BJ (cell line): Measurements from ENCODE around the gene LRRC32. TPM values are rescaled to one million over a fixed set of nuclear protein-coding genes. Genes with fewer than 3 reads are reported as not detected.
"Not testable (repeated sequence)": the region's sequence is repeated elsewhere in the genome, so short reads cannot be mapped to it uniquely, and the experiment has no call there.

ENCODE experiments used
- CTCF ChIA-PET: fragments of 350-600 bp; formaldehyde crosslinking; extraction: SDS; loops from one replicate; lab custom pipeline; 2021; ENCODE audit warnings: antibody characterized with exemption, inconsistent platforms; lab: Yijun Ruan, JAX
- POLR2A ChIA-PET: fragments of 300-600 bp; sonication (Branson Sonifier 250); formaldehyde crosslinking; extraction: SDS; loops from one replicate; lab custom pipeline; 2021; ENCODE audit warnings: antibody characterized with exemption; lab: Charles Lee
- DNase-seq: peaks from one replicate; pipeline ENCODE4 v3.0.0-alpha.2; 2011; ENCODE audit warnings: low read depth
- H3K27me3 ChIP-seq: 2 replicates; pipeline ENCODE4 v1.6.0; 2011; ENCODE audit warnings: low read length; ENCODE audit not compliant: control insufficient read depth, insufficient read depth
- H3K36me3 ChIP-seq: 2 replicates; pipeline ENCODE4 v1.5.1; 2011; ENCODE audit warnings: low read length; ENCODE audit not compliant: control insufficient read depth, insufficient read depth
- H3K4me3 ChIP-seq: 2 replicates; pipeline ENCODE4 v1.5.1; 2011; ENCODE audit warnings: low read depth, mild to moderate bottlenecking, control low read depth, low read length
- polyA plus RNA-seq: library from polyadenylated mRNA; depleted of rRNA; stranded (reverse); fragments of >200 nt; gene quantifications from 2 replicates; pipeline ENCODE4 v1.2.3, GENCODE V29; 2011
- TF ChIP-seq, protein P1 (sequence below): IDR thresholded peaks from 2 replicates; pipeline ENCODE4 v1.5.1; 2011; ENCODE audit warnings: low read depth, mild to moderate bottlenecking, control low read depth, inconsistent platforms, low read length, moderate library complexity; ENCODE audit not compliant: insufficient read depth

The LRRC32 gene
- polyA plus RNA-seq, 1 experiment: 1.9 TPM

DNA sequence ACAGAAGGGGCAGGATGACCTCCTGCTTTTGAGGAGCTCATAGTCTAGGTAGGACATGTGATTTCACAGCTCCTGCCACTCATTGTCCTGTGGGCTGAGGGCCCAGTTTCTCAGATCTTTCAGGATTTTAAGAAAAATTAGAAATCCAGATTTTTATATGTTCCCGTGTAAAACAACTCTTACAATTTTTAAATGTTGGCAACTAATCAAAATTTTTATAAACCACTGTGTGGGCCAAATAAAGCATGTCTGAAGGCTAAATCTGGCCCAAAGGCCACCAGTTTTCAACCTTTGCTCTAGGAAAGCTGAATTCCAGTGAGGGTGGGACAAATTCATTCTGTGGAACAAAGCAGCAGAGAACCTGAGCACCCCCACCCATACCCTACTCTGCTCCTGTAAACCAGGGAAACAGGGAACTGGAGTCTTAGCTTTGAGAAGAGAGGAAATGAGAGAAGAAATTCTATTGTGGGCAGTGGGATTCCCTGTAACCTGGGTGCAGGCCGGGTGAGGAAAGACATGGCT, 20.6 kb downstream of the LRRC32 start:
- TF ChIP-seq, protein P1, sequence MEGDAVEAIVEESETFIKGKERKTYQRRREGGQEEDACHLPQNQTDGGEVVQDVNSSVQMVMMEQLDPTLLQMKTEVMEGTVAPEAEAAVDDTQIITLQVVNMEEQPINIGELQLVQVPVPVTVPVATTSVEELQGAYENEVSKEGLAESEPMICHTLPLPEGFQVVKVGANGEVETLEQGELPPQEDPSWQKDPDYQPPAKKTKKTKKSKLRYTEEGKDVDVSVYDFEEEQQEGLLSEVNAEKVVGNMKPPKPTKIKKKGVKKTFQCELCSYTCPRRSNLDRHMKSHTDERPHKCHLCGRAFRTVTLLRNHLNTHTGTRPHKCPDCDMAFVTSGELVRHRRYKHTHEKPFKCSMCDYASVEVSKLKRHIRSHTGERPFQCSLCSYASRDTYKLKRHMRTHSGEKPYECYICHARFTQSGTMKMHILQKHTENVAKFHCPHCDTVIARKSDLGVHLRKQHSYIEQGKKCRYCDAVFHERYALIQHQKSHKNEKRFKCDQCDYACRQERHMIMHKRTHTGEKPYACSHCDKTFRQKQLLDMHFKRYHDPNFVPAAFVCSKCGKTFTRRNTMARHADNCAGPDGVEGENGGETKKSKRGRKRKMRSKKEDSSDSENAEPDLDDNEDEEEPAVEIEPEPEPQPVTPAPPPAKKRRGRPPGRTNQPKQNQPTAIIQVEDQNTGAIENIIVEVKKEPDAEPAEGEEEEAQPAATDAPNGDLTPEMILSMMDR: no peak
- H3K36me3 ChIP-seq: no peaks in the 10 kb centered on the region
- ChIA-PET POLR2A (no interaction called here), CTCF (no interaction called here)
- H3K4me3 ChIP-seq: no peak overlapping the region
- no peak for DNase-seq
- H3K27me3 ChIP-seq: peaks cover 8% of the 10 kb centered on the region

DNA sequence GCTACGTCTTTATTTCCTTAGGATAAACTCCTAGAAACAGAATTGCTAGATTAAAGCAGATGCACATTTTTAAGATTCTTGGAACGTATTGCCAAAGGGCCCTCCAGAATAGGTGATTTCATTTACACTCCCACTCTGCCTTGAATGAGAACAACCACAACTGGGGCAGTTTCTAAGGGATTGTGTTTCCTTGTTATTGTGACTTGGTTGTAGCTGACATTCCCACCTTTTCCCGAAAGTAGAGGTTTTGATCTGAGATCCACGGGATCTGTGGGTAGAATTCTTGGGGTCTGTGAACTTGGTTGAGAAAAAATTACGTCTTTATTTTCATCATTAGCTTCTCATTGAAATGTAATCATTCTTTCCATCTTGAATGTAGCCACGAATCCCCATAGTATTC, 21.5 kb downstream of the LRRC32 start:
- POLR2A ChIA-PET: no interaction called here
- TF ChIP-seq, protein P1: no peak
- DNase-seq: no peak
- Histone ChIP-seq H3K27me3 (peaks cover 8% of the 10 kb centered on the region), H3K36me3 (no peaks in the 10 kb centered on the region), H3K4me3 (no peak overlapping the region)
- CTCF ChIA-PET: interaction anchor here (0.7 kb wide), 1 partner anchor 28 kb away, joined by 3 read pairs; no protein-coding TSS in a partner anchor

DNA sequence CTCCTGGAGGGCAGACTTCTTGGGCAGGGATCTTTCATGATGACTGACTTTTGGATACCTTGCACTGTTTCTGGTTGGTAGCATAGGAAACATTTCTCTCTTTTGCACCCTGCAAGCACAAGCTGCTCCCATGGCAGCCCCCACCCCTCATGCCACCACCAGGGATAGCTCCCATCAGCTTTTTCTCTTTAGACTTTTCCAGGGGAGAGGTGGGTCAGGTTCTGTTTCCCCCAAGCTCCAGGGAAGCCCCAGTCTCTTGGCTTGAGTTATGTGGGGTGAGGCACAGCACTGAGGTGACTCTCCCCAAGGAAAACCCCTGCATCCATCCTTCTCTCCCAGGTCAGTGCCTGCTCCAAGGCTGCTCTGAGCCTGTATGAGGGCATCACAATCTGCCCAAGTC, 22.5 kb downstream of the LRRC32 start:
- no peak overlapping the region for H3K4me3 ChIP-seq

DNA sequence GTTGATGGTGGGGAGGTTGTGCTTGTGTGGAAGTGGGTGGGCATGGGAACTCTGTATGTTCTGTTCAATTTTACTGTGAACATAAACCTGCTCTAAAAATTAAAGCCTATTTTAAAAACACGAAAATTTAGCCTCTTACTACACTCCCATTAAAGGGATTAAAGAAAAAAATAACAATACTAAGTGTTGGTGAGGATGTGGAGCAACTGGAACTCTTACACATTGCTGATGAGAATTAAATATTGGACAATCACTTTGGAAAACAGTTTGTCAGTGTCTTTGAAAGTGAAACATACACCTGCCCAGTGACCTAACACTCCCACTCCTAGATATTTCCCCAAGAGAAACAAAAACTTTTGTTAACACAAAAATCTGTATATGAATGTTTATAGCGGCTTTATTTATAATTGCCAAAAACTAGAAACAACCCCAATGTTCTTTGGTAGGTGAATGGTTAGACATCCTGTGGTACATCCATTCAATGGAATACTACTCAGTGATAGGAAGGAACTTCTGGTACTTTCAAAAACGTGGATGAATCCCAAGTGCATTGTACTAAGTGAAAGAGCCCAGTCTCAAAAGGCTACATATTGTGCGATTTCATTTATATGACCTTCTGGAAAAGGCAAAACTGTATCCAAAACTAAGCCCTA, 23.5 kb downstream of the LRRC32 start:
- no peak for DNase-seq
- TF ChIP-seq, protein P1: no peak
- H3K4me3 ChIP-seq: no peak overlapping the region
- H3K36me3 ChIP-seq: no peaks in the 10 kb centered on the region
- ChIA-PET POLR2A (no interaction called here), CTCF (no interaction called here)
- H3K27me3 ChIP-seq: peaks cover 9% of the 10 kb centered on the region

More for the DNA sequence above, 22.5 kb downstream of the LRRC32 start:
- ChIA-PET CTCF (interaction anchor here (0.7 kb wide), 1 partner anchor 29 kb away, joined by 3 read pairs; no protein-coding TSS in a partner anchor), POLR2A (no interaction called here)
- Histone ChIP-seq H3K27me3 (peaks cover 8% of the 10 kb centered on the region), H3K36me3 (no peaks in the 10 kb centered on the region)
- TF ChIP-seq, protein P1: no peak
- DNase-seq: no peak

DNA sequence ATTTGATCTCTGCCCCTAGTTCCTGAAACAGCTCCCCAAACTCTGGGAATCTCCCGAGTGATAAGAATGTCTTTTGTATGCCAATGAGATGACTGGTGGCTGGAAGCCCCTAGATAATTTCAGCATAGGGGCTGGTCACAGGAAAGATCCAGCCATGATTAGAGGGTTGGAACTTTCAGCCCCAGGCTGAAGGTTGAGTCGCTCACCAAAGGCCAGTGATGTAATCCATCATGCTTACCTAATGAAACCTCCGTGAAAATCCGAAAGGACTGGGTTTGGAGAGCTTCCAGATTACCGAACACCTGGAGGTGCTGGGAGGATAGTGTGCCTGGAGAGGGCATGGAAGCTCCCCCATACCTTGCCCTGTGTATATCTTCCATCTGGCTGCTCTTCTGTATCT, 26.0 kb downstream of the LRRC32 start:
- TF ChIP-seq, protein P1: no peak
- H3K27me3 ChIP-seq: peaks cover 16% of the 10 kb centered on the region
- ChIA-PET POLR2A (no interaction called here), CTCF (no interaction called here)
- DNase-seq: no peak
- H3K4me3 ChIP-seq: no peak overlapping the region
- H3K36me3 ChIP-seq: no peaks in the 10 kb centered on the region

DNA sequence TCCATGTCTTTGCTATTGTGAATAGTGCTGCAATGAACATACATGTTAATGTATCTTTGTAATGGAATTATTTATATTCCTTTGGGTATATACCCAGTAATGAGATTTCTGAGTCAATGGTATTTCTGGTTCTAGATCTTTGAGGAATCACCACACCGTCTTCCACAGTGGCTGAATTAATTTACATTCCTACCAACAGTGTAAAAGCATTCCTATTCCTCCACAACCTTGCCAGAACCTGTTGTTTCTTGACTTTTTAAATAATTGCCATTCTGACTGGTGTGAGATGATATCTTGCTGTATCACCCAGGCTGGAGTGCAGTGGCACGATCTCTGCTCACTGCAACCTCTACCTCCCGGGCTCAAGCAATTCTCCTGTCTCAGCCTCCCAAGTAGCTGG, 26.8 kb downstream of the LRRC32 start:
- POLR2A ChIA-PET, H3K36me3 ChIP-seq, H3K4me3 ChIP-seq, CTCF ChIA-PET, DNase-seq: not testable (repeated sequence)
- peaks cover 16% of the 10 kb centered on the region for H3K27me3 ChIP-seq
